Uterus (tissue), 2 donors: ENCODE results near the gene SLC35B3.

Experiments used
- POLR2A ChIP-seq, 2 donors: fragments of 450-650 bp; IDR thresholded peaks; one replicate each; pipeline ENCODE4 v1.6.1; 2016; ENCODE audit warnings: antibody characterized with exemption in 2 of 2, mild to moderate bottlenecking in 1 of 2, moderate library complexity in 1 of 2
- TF ChIP-seq, protein P1 (sequence below), 4 experiments: fragments of 200-600 bp in 2 of 4; fragments of 450-650 bp in 2 of 4; sonication (generic) in 2 of 4; IDR thresholded peaks; one replicate each; pipeline ENCODE4 v1.5.1; 2016 to 2019; ENCODE audit warnings: antibody characterized with exemption in 4 of 4, mild to moderate bottlenecking in 2 of 4, moderate library complexity in 1 of 4

DNA sequence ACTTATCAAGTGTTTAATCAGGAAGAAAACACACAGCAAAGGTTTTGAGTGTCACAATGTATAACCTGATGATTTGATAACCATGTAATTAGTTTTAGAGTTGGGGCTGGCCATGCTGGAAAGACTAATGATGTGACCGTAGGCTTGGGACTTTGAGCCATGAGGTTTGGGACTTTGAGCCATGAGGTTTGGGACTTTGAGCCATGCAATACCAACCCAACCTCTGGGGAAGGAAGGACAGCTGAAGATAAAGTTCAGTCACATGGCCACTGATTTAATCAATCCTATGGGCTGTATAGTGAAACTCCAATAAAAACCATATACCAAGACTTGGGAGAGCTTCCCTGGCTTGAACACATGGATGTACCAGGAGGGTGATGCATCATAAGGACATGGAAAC is 32.8 kb downstream of the SLC35B3 start:
- TF ChIP-seq, protein P1, sequence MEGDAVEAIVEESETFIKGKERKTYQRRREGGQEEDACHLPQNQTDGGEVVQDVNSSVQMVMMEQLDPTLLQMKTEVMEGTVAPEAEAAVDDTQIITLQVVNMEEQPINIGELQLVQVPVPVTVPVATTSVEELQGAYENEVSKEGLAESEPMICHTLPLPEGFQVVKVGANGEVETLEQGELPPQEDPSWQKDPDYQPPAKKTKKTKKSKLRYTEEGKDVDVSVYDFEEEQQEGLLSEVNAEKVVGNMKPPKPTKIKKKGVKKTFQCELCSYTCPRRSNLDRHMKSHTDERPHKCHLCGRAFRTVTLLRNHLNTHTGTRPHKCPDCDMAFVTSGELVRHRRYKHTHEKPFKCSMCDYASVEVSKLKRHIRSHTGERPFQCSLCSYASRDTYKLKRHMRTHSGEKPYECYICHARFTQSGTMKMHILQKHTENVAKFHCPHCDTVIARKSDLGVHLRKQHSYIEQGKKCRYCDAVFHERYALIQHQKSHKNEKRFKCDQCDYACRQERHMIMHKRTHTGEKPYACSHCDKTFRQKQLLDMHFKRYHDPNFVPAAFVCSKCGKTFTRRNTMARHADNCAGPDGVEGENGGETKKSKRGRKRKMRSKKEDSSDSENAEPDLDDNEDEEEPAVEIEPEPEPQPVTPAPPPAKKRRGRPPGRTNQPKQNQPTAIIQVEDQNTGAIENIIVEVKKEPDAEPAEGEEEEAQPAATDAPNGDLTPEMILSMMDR (IDR thresholded peaks at IDR 0.05): no peak
- no peak for TF ChIP-seq POLR2A (IDR thresholded peaks at IDR 0.05)
